Endodermal cell (in vitro differentiated cells): ENCODE results near the gene RYR3. TPM values are rescaled to one million over a fixed set of nuclear protein-coding genes. Genes with fewer than 3 reads are reported as not detected.

Experiments used
- DNase-seq: peaks from one replicate; pipeline ENCODE4 v3.0.0-alpha.2; 2017
- H3K27ac ChIP-seq: 2 replicates; pipeline ENCODE4 v1.5.1; 2013; ENCODE audit warnings: mild to moderate bottlenecking, low read depth, low read length, moderate library complexity
- H3K27me3 ChIP-seq: 2 replicates; pipeline ENCODE4 v1.6.1; 2013; ENCODE audit warnings: mild to moderate bottlenecking, low read length, moderate library complexity; ENCODE audit not compliant: insufficient read depth, control insufficient read depth, poor library complexity, severe bottlenecking
- H3K36me3 ChIP-seq: 2 replicates; pipeline ENCODE4 v1.7.0; 2013; ENCODE audit warnings: mild to moderate bottlenecking, low read length, moderate library complexity; ENCODE audit not compliant: control insufficient read depth, insufficient read depth
- H3K4me1 ChIP-seq: one replicate; pipeline ENCODE4 v1.7.0; 2013; ENCODE audit warnings: low read length; ENCODE audit not compliant: control insufficient read depth, insufficient read depth
- H3K4me3 ChIP-seq: 2 replicates; pipeline ENCODE4 v1.5.1; 2013; ENCODE audit warnings: mild to moderate bottlenecking, low read length, moderate library complexity
- H3K9ac ChIP-seq: 2 replicates; pipeline ENCODE4 v1.6.1; 2013; ENCODE audit warnings: mild to moderate bottlenecking, low read length, moderate library complexity; ENCODE audit not compliant: poor library complexity, severe bottlenecking; ENCODE audit errors: extremely low read depth
- H3K9me3 ChIP-seq: 2 replicates; pipeline ENCODE4 v1.6.1; 2013; ENCODE audit warnings: mild to moderate bottlenecking, low read length, moderate library complexity; ENCODE audit not compliant: control insufficient read depth
- H3K27ac Mint-ChIP-seq: 2 replicates; pipeline ENCODE4 v1.8.0; 2020; ENCODE audit warnings: mixed read lengths
- H3K27me3 Mint-ChIP-seq: 2 replicates; pipeline ENCODE4 v1.8.0; 2021; ENCODE audit warnings: mild to moderate bottlenecking, mixed read lengths; ENCODE audit not compliant: insufficient read depth
- H3K36me3 Mint-ChIP-seq: 2 replicates; pipeline ENCODE4 v1.8.0; 2020; ENCODE audit warnings: low read depth, mixed read lengths
- H3K4me1 Mint-ChIP-seq: 2 replicates; pipeline ENCODE4 v1.8.0; 2020; ENCODE audit warnings: mixed read lengths
- H3K4me3 Mint-ChIP-seq: 2 replicates; pipeline ENCODE4 v1.8.0; 2020; ENCODE audit warnings: mild to moderate bottlenecking, moderate library complexity, mixed read lengths
- H3K9me3 Mint-ChIP-seq: 2 replicates; pipeline ENCODE4 v1.8.0; 2020; ENCODE audit warnings: mild to moderate bottlenecking, mixed read lengths
- CTCF ChIP-seq: fragments of 200-600 bp; sonication (generic); conservative IDR thresholded peaks from 2 replicates; pipeline ENCODE4 v1.5.0; 2021; ENCODE audit warnings: antibody characterized with exemption, mild to moderate bottlenecking
- WGBS, 2 experiments: methylation state at CpG; one replicate each; pipeline versions ENCODE4 v1.1.5 to v1.1.7; 2013; ENCODE audit warnings: missing lambda C conversion rate in 2 of 2, mixed read lengths in 1 of 2; ENCODE audit not compliant: insufficient coverage in 1 of 2, insufficient read length in 1 of 2; 5-methylcytosine and 5-hydroxymethylcytosine counted together
- total RNA-seq, 2 donors: library from RNA; stranded (reverse); fragmentation: NEBNext Ultra II Directional in 1 of 2; extraction: Animal tissue kit (Norgen Biotek cat#: 25700) in 1 of 2; gene quantifications; 2 replicates in 1 of 2; 3 replicates in 1 of 2; pipeline ENCODE4 v1.2.1, GENCODE V29; 2021

The RYR3 gene
- total RNA-seq, 2 donors from 2014 or later = 0.71 to 1.4 TPM

GRCh38 chr15:33864360-33865075, 553.8 kb downstream of the RYR3 start:
- Histone ChIP-seq H3K27me3 (no peaks in the 10 kb centered on the region), H3K4me3 (no peak overlapping the region), H3K27ac (no peak overlapping the region), H3K9ac (no peak overlapping the region), H3K4me1 (peaks cover 5% of the 10 kb centered on the region), H3K36me3 (peaks cover 37% of the 10 kb centered on the region), H3K9me3 (no peaks in the 10 kb centered on the region)
- Mint-ChIP-seq H3K4me3 (no peak overlapping the region), H3K27me3 (no peaks in the 10 kb centered on the region), H3K27ac (no peak overlapping the region), H3K9me3 (no peaks in the 10 kb centered on the region), H3K4me1 (peaks cover 29% of the 10 kb centered on the region), H3K36me3 (peaks cover 10% of the 10 kb centered on the region)
- DNase-seq = no peak
- TF ChIP-seq CTCF = no peak
- WGBS, 2 experiments = 93 to 100% methylated on average over 4 to 5 of the region's 5 CpGs

- peaks cover 8% of the 10 kb centered on the region for H3K36me3 Mint-ChIP-seq
- DNase-seq = no peak
- no peak overlapping the region for H3K9ac ChIP-seq
- no peaks in the 10 kb centered on the region for H3K9me3 Mint-ChIP-seq
- H3K36me3 ChIP-seq = peaks cover 35% of the 10 kb centered on the region
- H3K9me3 ChIP-seq = no peaks in the 10 kb centered on the region
- H3K4me1 Mint-ChIP-seq = peaks cover 29% of the 10 kb centered on the region
- H3K4me3 Mint-ChIP-seq = no peak overlapping the region
- no peak overlapping the region for H3K4me3 ChIP-seq
- no peak overlapping the region for H3K27ac Mint-ChIP-seq
- WGBS, 2 experiments = 95 to 97% methylated on average over 6 of the region's 6 CpGs
- TF ChIP-seq CTCF = no peak
- H3K27ac ChIP-seq = no peak overlapping the region
- H3K27me3 Mint-ChIP-seq = no peaks in the 10 kb centered on the region
- H3K27me3 ChIP-seq = no peaks in the 10 kb centered on the region
- H3K4me1 ChIP-seq = peaks cover 5% of the 10 kb centered on the region
Measured at GRCh38 chr15:33865416-33865815, 554.6 kb downstream of the RYR3 start.

GRCh38 chr15:33866101-33866737, 555.5 kb downstream of the RYR3 start:
- Mint-ChIP-seq H3K27ac (no peak overlapping the region), H3K4me1 (peaks cover 26% of the 10 kb centered on the region), H3K36me3 (peaks cover 8% of the 10 kb centered on the region), H3K9me3 (no peaks in the 10 kb centered on the region), H3K27me3 (no peaks in the 10 kb centered on the region), H3K4me3 (no peak overlapping the region)
- 80 to 95% methylated on average over 2 to 3 of the region's 3 CpGs for WGBS, 2 experiments
- H3K4me1 ChIP-seq = peaks cover 5% of the 10 kb centered on the region
- no peaks in the 10 kb centered on the region for H3K27me3 ChIP-seq
- peaks cover 35% of the 10 kb centered on the region for H3K36me3 ChIP-seq
- TF ChIP-seq CTCF = no peak
- H3K27ac ChIP-seq = no peak overlapping the region
- H3K9me3 ChIP-seq = no peaks in the 10 kb centered on the region
- no peak overlapping the region for H3K4me3 ChIP-seq
- H3K9ac ChIP-seq = no peak overlapping the region
- no peak for DNase-seq
